GM20000 (cell line): Measurements from ENCODE around the gene NAP1L5.

Experiments used
- DNase-seq: peaks from one replicate; pipeline ENCODE4 v3.0.0; 2012; ENCODE audit warnings: low spot score
- TF ChIP-seq, protein P1 (sequence below): IDR thresholded peaks from 2 replicates; pipeline ENCODE4 v1.5.1; 2012; ENCODE audit warnings: mild to moderate bottlenecking, control low read depth; ENCODE audit errors: extremely low read depth, missing control alignments

Gene NAP1L5, protein sequence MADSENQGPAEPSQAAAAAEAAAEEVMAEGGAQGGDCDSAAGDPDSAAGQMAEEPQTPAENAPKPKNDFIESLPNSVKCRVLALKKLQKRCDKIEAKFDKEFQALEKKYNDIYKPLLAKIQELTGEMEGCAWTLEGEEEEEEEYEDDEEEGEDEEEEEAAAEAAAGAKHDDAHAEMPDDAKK

DNA sequence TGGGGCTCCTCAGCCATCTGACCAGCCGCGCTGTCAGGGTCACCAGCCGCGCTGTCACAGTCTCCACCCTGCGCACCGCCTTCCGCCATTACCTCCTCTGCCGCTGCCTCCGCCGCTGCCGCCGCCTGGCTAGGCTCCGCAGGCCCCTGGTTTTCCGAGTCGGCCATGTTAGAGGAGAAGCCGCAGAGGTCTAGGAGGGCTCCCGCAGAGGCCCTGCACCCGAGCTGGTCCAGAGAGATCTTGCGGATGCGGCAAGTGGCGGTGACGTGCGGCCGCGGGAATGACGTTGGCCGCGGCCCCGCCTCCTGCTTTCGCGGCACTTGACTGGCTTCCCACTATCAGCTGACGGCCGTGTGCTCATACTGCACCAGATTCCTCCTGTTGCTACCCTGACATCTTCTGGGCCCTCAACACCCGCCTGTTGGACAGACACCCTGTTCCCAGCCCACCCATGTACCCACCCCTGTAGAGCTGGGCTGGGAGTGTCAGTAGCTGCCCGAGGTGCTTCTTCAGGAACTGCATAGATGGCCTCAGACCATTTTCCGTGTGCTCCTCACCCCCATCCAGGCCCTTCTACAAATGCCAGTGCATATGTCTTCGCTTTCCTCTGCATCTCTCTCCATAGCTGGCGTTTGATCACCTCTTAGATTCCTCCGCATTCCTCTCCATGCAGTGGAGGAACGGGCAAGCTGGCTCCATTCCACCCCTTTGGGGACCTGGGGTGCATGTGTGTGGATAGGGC lies at the start of gene NAP1L5:
Gene NAP1L5, minus strand, starts transcription at position 242 of the 742 bp plus-strand sequence. Its CDS starts 75 bp downstream, at position 167.
- TF ChIP-seq, protein P1, sequence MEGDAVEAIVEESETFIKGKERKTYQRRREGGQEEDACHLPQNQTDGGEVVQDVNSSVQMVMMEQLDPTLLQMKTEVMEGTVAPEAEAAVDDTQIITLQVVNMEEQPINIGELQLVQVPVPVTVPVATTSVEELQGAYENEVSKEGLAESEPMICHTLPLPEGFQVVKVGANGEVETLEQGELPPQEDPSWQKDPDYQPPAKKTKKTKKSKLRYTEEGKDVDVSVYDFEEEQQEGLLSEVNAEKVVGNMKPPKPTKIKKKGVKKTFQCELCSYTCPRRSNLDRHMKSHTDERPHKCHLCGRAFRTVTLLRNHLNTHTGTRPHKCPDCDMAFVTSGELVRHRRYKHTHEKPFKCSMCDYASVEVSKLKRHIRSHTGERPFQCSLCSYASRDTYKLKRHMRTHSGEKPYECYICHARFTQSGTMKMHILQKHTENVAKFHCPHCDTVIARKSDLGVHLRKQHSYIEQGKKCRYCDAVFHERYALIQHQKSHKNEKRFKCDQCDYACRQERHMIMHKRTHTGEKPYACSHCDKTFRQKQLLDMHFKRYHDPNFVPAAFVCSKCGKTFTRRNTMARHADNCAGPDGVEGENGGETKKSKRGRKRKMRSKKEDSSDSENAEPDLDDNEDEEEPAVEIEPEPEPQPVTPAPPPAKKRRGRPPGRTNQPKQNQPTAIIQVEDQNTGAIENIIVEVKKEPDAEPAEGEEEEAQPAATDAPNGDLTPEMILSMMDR = no peak
- DNase-seq = peak; percentile 66

DNA sequence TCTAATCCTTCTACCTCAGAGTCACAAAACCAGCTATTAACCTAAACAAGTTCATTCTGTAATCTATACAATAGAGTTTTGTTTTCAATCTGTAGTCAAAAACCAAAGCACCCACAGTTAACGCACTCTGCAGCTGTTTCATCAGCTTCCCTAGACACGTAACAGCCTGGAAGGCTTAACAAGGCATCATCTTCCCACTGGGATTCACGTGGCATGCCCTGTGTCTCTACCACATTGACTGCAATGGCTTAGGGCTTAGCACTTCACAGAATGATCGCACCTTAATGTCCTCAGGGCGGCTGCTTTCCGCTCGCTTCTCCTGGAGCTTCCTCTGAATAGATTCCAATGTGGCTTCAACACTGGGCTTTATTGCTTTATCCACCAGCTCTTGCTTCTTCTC lies 49.7 kb upstream of the NAP1L5 start:
- DNase-seq = no peak
- TF ChIP-seq, protein P1 = no peak

DNA sequence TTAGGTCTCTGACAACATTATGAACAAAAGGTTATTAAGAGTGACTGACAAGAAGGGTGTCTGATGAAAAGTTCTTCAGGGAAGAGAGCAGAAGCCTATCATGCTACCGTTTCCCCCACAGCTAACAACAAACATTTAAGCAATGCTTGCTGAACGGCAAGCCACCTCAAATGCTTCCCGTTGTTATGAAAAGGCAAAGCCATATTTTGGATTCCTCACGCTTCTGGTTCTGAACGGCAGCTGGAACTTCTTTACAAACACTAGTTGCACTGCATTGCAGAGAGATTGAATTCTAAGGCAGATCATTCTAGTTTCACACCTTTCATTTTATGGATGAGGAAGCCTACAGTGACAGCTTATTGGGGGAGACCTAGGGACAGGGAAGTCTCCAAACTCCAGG lies 48.6 kb upstream of the NAP1L5 start:
- TF ChIP-seq, protein P1 = no peak
- DNase-seq = no peak

DNA sequence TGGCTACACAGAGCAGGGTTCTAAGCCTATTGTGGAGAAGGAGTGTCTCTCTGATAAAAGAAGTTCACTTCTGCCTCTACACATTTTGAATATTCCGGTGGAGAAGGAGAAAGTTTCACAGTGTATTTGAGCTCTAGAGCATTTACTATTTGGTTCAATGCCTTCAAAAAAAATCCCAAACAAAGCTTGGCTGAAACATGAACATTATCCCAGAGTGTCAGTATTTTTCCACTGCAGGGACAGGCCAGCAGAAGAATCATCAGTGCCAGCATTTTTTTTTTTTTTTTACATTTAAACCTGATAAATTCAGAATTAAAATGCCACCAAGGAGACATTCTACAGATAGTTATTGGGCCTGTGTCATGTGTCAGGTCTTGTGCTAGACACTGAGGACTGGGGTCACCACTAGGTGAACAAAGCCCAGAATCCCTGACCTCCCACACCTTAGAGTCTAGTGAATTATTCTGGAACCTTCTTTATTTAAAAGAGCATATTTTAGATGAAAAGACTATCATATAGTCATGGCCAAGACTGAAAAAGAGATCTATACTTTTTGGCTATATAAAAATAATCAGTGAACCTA lies 48.0 kb upstream of the NAP1L5 start:
- TF ChIP-seq, protein P1 = no peak
- DNase-seq = no peak

DNA sequence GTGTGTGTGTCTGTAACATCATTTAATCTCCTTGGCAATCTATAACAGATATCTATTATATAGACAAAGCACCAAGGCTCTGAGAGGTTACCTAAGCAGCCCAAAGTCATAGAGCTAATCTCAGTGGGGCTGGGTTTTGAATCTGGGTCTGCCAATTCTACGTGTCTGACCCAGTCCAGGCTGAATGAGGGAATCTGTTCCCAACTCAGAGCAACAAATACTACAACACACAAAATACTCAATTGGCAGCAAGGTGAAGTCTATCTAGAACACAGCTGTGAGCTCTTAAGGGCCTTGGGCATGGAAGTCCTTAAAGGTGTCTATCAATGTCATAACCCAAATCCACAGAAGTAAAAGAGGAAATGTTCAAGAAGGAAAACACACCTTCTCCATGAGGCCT lies 47.5 kb upstream of the NAP1L5 start:
- no peak for DNase-seq
- TF ChIP-seq, protein P1 = no peak

DNA sequence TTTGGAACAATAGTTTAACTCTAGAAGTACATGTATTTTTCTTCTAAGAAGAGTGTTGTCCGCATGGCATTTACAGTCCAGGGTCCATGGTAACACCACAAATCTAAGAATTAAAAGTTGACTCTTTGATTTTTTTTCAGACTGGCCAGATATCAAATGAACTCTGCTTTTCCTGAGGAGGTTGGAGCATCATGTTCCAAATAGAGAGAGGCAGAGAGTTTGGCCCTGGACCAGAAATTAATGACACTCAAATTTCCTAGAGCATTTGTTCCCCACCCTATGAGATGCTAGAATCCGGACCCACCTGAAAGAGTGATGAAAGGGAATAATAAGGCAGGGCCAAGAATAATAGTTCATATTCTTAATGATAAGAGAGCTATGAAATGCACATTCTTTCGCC lies 47.0 kb upstream of the NAP1L5 start:
- TF ChIP-seq, protein P1 = no peak
- no peak for DNase-seq

DNA sequence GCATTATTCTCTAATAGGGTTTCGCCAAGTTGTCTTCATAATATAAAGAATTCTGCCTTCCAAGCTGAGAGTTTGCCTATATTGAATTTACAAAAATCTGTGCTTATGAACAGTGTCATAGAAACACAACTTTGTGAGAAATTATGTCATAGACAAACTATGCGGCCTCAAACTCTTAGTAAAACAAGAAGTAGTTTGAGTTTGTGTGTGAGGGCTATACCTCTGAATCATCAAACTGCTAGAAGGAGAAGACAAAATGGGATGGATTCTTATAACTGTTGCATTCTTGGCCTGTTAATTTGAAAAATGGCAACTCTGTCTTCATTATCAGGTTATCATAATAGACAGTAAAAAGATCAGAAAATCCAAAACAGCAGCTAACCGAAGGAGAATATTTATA lies 46.1 kb upstream of the NAP1L5 start:
- no peak for DNase-seq

More for the DNA sequence above, 46.1 kb upstream of the NAP1L5 start:
- TF ChIP-seq, protein P1 = no peak
